GM12801 (cell line): ENCODE results near the gene CHN2.

ENCODE experiments used
- CTCF ChIP-seq: IDR thresholded peaks from one replicate; pipeline ENCODE4 v1.5.1; 2011; ENCODE audit warnings: control low read depth; ENCODE audit not compliant: insufficient read length; ENCODE audit errors: extremely low read depth

Gene CHN2

GRCh38 chr7:29379551-29379950, 185.0 kb downstream of the CHN2 start:
- TF ChIP-seq CTCF: no peak

- TF ChIP-seq CTCF: no peak
Measured at GRCh38 chr7:29381206-29382094, 186.9 kb downstream of the CHN2 start.

GRCh38 chr7:29384277-29384676, 189.7 kb downstream of the CHN2 start:
- no peak for TF ChIP-seq CTCF

- no peak for TF ChIP-seq CTCF
Measured at GRCh38 chr7:29385214-29385814, 190.7 kb downstream of the CHN2 start.

GRCh38 chr7:29386196-29386765, 191.7 kb downstream of the CHN2 start:
- no peak for TF ChIP-seq CTCF

GRCh38 chr7:29391262-29391661, 196.7 kb downstream of the CHN2 start:
- TF ChIP-seq CTCF: no peak

GRCh38 chr7:29394321-29394720, 199.7 kb downstream of the CHN2 start:
- no peak for TF ChIP-seq CTCF
